HL-60 (cell line): ENCODE results near the gene FHAD1.

Experiments used
- CTCF ChIP-seq: IDR thresholded peaks from one replicate; pipeline ENCODE4 v1.5.1; 2011; ENCODE audit warnings: low read length, control low read depth, inconsistent platforms; ENCODE audit not compliant: insufficient read depth
- GABPA ChIP-seq: IDR thresholded peaks from 2 replicates; pipeline ENCODE4 v1.6.1; 2012; ENCODE audit warnings: low read depth
- POLR2AphosphoS5 ChIP-seq: IDR thresholded peaks from 2 replicates; pipeline ENCODE4 v1.6.1; 2012; ENCODE audit warnings: low read depth
- REST ChIP-seq: IDR thresholded peaks from 2 replicates; pipeline ENCODE4 v1.6.1; 2012; ENCODE audit warnings: low read depth; ENCODE audit not compliant: insufficient replicate concordance
- SPI1 ChIP-seq: IDR thresholded peaks from 2 replicates; pipeline ENCODE4 v1.6.1; 2012; ENCODE audit warnings: low read depth, mild to moderate bottlenecking, borderline replicate concordance

DNA sequence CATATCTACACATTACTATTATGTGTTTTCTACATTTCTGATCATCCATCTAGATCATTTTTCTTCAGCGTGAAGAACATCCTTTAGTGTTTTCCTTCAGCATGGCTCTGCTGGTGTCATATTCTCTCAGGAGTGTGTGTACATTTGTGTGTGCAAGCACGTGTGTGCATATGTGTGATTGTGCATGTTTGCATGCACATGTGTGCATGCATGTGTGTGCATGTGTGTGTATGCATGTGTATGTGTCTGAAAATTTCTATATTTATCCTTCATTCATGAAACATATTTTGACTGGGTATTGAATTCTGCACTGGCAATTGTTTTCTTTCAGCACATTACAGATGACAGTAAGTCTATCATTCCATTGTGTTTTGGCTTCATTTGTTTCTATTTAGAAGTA lies 74.6 kb downstream of the FHAD1 start:
- TF ChIP-seq CTCF (no peak), REST (no peak), POLR2AphosphoS5 (no peak), GABPA (no peak), SPI1 (no peak)
